ENCODE measurements around the gene AACS.
"Not testable (repeated sequence)": the region's sequence is repeated elsewhere in the genome, so short reads cannot be mapped to it uniquely, and the experiment has no call there.

AACS gene, protein sequence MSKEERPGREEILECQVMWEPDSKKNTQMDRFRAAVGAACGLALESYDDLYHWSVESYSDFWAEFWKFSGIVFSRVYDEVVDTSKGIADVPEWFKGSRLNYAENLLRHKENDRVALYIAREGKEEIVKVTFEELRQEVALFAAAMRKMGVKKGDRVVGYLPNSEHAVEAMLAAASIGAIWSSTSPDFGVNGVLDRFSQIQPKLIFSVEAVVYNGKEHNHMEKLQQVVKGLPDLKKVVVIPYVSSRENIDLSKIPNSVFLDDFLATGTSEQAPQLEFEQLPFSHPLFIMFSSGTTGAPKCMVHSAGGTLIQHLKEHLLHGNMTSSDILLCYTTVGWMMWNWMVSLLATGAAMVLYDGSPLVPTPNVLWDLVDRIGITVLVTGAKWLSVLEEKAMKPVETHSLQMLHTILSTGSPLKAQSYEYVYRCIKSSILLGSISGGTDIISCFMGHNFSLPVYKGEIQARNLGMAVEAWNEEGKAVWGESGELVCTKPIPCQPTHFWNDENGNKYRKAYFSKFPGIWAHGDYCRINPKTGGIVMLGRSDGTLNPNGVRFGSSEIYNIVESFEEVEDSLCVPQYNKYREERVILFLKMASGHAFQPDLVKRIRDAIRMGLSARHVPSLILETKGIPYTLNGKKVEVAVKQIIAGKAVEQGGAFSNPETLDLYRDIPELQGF

DNA sequence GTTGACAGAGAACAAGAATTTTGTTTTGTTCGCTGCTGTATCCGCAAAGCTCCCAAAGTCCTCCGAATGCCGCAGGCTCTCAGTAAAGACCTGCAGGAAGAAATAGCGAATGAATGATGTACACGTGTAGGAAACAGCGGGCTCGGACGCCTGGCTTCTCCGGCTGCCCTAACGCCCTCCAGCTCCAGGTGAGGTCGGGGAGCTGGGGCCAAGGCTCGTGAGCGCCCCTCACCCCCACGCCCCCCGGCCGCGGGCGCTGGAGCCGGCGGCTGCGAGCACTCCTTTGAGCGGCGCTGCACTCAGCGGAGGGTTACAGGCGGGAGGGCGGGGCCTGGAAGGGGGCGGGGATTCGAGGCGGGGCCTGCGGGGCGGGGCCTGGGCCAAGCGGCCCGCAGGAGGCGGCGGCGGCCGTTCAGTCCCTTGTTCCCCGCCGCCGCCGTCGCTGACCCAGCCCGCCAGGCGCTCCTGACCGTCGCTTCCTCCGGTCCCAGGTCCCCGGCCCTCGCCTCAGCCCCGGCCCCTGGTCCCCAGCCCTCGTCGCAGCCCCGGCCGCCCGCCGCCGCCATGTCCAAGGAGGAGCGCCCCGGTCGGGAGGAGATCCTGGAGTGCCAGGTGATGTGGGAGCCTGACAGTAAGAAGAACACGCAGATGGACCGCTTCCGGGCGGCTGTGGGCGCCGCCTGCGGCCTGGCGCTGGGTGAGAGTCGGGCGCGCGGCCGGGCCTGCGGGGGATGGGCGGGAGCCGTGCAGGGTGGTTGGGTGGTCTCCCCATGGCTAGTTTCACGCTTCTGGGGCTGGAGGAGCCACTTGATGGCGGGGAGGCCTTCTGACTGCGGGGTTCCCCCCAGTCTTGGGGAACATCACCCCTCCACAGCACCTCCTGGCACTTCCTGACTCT, at the start of gene AACS:
Gene AACS (plus strand): TSS at position 415 of the 898 bp plus-strand sequence. CDS start 150 bp downstream, at position 565.
- DNase-seq, result peak; percentile 75

DNA sequence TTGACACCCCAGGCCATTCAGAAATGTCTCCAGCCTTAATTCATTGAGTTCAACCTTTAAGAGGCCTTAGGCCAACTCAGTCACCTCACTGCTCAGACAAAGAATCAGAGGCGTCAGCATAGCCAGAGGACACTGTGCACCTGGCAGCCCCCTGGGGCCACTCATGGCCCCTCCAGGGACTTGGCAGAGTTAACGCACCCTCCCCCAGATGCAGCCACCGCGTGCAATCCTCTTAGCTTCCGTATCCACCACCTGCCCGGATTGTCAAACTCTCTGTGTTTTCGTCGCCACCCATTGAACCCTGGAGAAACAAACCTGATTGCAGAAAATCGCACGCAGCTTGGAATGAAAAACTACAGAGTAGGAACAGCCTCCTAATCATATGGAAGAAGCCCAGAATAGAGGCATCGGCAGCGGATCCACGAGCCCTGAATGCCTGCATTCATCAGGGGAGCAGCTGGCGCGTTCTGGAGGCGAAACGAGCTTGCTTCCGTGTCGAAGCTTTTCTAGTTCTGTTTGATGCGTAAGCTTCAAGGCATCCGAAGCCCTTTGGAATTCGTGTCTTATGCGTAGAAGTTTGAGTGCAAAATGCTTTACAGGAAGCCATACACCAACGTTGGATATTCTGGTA, 49.4 kb upstream of the AACS start:
- DNase-seq, result no peak

DNA sequence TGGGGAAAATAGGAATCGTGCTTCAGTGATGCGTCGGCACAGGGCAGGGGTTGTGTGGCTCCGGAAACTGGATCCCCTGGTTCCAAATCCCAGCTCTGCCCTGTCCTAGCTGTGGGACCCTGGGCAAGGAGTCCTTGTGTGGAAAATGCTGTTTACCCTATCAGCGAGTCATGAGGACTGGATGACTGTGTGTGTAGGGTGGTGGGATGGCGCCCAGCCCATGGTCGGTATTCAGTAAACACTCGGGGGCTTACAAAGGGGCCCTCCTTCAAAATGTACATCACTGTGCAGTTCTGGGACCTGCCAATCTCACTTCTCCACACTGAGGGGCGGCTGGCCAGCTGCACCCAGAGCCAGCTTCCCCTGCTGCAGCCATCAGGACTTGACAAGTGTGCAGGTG, 47.4 kb upstream of the AACS start:
- no peak for DNase-seq

DNA sequence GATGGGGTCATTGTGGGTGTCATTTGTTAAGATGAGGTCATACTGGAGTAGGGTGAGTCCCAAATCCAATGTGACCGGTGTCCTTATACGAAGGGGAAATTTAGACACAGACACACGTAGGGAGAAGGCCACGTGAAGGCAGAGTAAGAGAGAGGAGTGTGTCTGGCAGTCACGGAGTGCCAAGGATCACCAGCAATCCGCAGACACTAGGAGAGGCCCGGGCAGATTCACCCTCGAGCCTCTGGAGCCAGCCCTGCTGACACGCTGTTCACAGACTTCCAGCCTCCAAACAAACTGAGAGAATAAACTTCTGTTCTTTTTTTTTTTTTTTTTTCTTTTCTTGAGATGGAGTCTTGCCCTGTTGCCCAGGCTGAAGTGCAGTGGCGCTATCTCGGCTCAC, 46.9 kb upstream of the AACS start:
- no peak for DNase-seq

DNA sequence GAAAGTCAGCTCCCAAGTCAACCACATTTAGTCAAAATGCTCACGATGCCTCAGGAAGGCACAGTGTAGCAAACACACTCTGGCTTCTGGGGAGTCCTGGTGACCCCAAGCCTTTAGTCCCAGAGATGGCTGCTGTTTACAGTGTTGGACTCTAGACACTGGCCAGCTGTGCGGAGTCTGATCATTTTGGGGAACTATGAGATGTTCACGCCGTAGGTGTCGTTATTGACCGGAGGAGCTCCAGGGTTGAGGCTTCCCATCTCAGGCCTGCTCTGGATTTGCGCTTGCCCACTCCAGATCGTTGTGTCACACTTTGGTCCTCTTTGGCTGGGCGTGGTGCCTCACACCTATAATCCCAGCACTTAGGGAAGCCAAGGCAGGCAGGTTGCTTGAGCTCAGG, 44.1 kb upstream of the AACS start:
- no peak for DNase-seq

DNA sequence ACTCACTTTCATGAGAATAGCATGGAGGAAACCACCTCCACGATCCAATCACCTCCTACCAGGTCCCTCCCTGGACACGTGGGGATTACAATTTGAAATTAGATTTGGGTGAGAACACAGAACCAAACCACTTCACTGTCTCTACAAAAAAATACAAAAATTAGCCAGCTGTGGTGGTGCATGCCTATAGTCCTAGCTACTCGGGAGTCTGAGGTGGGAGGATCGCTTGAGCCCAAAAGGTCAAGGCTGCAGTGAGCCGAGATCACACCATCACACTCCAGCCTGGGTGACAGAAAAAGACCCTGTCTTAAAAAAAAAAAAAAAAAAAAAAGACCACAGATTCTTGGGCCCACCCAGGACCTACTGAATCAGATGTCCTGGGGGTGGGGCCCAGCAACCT, 43.5 kb upstream of the AACS start:
- DNase-seq, result no peak

DNA sequence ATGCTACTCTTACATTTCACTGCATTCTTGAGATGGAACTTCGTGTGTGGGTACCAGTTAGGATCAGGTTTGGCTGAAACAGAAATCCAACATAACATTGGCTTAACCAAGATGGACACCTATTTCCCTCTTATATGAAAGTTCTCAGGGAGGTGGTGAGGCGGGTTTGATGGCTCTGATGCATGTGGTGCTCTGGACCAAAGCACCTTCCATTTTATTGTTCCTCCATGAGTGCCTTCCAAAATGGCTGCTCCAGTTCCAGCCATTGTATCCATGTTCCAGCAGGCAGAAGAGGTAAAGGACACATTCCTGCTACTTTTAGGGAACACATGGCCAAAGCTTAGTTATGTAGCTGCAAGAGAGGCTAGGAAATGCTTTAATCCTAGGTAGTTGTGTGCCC, 42.2 kb upstream of the AACS start:
- DNase-seq, result no peak

DNA sequence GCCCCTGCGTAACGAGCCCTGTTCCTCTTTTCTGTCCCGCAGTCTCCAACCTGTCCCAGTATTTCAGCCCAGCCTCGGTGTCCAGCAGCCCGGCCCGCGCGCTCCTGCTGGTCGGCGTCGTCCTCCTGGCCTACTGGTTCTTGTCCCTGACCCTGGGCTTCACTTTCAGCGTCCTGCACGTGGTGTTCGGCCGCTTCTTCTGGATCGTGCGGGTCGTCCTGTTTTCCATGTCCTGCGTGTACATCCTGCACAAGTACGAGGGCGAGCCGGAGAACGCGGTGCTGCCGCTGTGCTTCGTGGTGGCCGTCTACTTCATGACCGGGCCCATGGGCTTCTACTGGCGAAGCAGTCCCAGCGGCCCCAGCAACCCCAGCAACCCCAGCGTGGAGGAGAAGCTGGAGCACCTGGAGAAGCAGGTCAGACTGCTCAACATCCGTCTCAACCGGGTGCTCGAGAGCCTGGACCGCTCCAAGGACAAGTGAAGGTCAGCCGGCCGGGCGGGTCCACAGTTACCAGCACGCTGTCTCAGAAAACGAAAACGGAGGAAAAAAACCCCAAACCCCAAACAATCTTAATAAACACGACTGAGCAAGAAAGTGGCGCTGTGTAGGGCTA, 40.2 kb upstream of the AACS start:
- no peak for DNase-seq

DNA sequence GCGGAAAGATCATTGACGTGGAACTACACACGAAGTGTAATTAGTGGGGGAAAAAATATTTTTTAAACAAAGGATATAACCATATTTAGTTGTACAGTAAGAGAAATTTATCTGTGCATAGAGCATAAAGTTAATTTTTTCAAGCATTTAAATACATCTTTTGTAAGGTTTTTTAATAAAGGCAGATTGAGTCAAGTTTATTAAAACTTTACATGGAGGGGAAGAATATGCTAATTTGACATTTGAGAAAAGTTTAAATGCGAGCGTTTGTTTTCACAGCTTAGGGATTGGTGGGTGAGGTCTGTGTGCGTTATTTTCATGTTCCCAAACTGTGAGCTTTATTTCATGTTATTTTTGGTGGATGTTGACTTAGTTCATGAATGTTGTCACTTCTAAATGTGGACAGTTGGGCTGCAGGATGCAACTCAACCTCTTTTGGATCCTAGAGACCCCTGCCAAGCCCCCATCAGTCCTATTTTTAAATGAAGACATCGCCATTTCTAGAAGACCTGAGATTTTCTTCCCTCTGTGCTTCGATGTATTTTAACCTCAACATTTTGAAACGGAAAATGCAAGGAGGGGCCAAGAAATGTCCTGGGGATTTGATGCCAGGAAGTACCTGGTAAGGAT, 39.5 kb upstream of the AACS start:
- no peak for DNase-seq

DNA sequence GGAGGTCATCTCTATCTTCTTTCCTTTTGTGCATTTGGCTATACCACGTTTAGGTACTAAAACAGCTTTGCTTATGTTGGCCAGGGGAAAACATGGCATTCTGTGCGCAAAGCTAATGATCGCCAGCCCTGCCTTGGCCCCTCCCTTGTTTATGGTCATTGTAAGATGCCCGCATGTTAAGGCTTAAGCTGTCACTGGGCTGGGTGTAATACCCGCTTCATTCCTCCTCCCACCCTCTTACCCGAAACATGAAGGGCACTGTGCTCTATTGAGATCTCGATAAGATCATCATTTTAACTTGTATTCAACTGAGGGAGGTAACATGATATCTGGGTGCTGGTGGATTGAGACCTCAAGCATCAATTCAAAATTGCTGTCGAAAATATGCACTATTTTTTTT, 37.1 kb upstream of the AACS start:
- no peak for DNase-seq

DNA sequence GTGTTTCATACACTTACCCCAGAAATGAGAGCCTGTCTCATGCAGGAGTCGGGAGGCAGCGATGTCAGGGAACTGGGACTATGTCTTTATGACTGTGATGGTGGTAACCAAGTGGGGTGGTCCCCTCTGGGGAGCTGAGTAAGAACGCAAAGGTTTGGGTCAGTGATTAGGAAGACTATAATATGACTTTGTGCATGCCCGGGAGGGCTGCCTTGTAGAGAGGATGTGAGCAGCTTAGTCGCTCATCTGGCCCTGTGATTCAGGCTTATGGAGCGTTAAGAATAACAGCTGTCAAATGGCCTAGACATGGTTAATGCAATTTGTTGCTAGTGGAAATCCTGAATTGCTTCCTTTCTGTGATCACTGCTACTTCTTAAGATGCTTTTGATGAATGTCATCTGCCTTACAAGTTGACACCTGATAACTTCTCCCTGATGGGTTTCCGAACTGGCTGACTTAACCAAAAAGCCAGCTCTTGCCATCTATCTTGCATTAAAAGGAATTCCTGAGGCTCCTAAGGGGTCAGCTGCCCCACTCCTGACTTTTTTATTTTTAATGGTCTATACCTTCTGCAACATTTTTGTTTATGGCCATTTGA, 35.4 kb upstream of the AACS start:
- DNase-seq, result peak; percentile 16

DNA sequence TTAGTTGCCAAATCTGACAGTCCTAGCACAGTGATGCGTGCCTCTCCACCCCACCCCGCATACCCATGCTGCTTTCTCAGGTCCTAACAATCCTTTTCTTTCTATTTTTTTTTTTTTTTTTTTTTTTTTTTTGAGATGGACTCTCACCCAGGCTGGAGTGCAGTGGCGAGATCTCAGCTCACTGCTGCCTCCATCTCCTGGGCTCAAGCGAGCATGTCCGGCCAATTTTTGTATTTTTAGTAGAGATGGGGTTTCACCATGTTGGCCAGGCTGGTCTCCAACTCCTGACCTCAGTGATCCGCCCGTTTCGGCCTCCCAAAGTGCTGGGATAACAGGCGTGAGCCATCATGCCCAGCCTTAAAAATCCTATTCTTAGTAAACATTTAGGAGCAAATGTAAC, 33.8 kb upstream of the AACS start:
- DNase-seq, result not testable (repeated sequence)

DNA sequence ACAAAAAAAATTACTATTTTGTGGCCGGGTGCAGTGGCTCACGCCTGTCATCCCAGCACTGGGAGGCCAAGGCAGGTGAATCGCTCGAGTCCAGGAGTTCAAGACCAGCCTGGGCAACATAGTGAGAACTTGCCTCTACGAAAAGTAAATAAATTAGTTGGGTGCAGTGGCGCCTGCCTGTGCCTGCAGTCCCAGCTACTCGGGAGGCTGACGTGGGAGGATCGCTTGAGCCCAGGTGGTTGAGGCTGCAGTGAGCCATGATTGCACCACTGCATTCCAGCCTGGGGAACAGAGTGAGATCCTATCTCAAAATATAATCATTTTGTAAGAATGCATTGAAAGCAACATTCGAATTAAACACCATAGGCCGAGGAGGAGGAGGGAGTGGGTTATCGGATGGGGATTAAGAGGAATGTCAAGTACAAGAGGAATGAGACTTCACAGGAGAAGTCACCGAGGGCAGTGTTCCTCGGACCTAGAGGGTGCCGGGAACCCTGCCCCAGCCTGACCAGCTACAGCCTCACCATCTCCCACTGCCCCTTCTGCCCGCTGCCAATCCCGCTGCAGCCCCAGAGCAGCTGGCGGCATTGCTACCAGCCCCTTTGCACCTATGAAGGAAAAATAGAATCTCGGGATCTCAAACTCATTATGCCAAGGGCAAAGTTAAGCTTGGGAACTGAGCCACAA, 32.6 kb upstream of the AACS start:
- DNase-seq, result no peak

DNA sequence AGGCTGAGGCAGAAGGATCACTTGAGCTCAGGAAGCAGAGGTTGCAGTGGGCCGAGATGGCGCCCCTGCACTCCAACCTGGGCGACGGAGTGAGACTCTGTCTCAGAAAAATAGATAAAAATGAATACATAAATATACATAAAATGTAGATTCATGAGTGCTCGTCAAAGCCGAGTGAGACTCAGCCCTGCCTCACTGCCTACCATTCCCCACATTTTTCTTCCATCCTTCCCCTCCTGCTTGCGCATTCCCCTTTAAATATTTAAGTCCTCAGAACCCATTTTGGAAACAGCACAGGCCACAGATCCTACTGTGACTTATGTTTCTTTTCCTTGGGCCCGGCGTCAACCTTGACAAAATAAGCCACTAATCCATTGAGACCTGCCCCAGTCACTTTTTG, 31.9 kb upstream of the AACS start:
- DNase-seq, result no peak

DNA sequence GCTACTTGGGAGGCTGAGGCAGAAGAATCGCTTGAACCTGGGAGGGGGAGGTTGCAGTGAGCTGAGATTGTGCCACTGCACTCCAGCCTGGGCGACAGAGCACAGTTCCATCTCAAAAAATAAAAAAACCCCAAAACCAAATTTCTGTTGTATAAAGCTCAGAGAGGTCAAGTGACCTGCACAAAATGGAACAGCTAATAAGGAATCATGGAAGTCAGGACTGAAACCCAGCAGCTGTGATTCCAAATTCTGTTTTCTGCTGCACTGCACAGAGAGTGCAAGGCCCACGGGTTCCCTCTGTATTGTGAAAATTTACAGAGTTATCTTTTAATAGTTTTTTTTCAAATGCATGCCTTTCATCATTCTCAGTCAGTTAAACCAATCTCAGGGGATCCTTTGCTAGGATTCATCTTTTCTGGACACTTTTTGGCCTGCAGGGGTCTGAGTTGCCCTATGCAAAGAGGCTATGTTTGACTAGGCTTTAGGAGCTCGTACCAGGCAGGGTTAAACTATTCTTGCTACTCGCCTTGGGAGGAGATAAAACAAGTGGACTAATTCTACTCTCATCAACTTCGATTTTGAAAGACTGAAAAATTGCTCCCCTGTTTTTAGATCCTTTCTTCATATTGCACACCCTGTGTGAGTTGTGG, 26.1 kb upstream of the AACS start:
- no peak for DNase-seq

DNA sequence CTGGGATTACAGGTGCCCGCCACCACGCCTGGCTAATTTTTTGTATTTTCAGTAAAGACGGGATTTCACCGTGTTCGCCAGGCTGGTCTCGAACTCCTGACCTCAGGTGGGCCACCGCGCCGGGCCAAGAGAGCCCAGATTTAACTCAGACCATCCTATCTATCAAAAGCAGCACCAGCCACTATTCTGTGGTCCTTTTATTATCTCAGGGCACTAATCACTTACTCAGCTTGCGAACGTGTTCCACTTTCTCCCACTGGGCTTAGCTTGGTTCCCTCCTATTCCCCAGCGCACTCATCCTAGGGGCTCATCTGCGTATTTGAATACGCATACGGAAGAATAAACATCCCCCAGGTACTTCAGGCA, 16.2 kb upstream of the AACS start:
- no peak for DNase-seq

DNA sequence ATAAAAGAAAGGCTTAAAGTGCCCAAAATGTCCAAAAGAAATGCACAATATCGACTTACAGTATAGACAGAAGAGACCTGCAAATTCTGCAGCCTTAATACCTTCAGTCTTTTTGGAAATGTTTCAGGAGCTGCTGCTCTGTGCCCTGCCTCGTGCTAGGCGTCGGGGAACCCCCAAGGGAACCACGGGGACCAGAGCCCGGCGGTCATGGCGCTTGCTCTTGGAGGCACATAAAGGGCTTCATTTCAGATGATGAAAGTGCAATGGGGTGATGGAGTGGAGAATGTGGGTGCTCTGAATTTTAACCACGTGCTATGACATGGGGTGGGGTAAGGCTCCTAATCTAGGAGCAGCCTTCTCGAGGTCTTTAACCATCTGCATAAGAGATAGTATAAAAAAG, 14.8 kb upstream of the AACS start:
- no peak for DNase-seq

DNA sequence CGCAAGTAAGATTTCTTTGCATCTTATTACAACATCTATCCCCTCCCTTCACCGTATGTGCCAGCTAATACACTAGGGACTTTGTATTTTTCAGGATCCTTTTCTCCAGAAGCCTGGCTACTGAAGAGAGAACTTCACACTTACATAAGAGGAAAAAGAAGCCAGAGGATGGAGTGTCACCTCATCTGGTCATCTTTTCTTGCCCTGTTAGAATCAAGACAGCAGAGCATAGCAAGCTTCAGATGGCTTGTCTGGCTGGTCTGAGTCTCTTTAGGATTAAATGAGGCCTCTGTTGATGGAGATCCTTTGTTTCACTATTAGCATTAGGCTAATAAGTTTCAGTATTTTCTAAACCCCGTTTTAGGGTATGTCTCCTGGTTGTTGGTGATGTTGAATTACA, 14.4 kb upstream of the AACS start:
- no peak for DNase-seq

DNA sequence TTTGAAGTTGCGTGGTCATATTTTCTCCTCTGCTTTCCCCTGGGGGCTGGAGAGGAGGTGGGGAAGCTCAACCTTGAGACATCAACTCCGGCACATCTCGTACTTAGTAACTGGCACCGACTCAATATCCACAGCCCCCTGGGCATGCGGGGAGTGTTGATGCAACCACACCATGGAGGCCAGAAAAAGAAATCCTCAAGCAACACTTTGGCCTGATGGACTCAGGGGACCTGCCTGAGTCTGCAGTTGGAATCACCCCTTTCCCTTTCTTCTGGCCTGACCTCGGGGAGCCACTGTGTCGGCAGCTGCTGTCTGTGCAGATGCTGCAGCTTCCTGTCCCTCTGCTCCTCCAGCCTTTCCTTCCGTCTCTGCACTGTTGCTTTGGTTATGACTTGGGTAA, 11.4 kb upstream of the AACS start:
- no peak for DNase-seq

DNA sequence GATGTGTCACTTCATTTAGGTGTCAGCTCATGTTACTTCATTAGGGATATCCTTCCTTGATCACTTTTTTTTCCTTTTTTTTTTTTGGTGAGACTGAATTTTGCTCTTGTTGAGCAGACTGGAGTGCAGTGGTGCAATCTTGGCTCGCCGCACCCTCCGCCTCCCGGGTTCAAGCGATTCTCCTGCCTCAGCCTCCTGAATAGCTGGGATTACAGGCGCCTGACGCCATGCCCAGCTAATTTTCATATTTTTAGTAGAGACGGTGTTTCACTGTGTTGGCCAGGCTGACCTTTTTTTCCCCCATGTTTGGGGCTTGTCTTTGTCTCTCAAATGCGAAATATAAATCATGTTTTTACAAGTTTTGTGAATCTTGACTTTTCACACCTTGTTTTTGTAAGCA, 9.6 kb upstream of the AACS start:
- no peak for DNase-seq

DNA sequence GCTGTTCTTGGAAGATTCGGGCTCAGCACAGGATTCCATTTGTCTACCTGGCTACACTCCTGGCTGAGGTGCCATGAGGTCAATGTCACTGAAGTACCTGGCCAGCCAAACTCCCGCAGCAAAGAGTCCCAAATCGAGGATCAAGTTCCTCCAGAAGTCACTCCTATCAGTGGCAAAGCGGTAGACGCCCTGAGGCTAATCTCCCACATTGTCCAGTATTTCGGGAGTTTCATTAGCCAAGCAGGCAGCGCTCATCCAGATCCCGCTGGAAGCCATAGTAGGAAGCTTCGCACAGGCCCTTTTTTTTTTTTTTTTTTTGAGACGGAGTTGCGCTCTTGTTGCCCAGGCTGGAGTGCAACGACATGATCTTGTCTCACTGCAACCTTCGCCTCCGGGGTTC, 8.9 kb upstream of the AACS start:
- no peak for DNase-seq

Measured in HCEC 1CT (cell line).